Skeletal muscle tissue (tissue), 4 donors: Measurements from ENCODE around the gene VAMP5. TPM values are rescaled to one million over a fixed set of nuclear protein-coding genes. Genes with fewer than 3 reads are reported as not detected.

ENCODE experiments used
- H3K27ac ChIP-seq: one replicate; pipeline ENCODE4 v1.7.0; 2013; ENCODE audit warnings: mild to moderate bottlenecking, low read depth, low read length, inconsistent platforms
- H3K27me3 ChIP-seq, 3 donors: one replicate each; pipeline ENCODE4 v1.7.0; 2013; ENCODE audit warnings: low read length in 3 of 3; ENCODE audit not compliant: control insufficient read depth in 3 of 3, insufficient read depth in 3 of 3
- H3K36me3 ChIP-seq, 3 donors: one replicate each; pipeline ENCODE4 v1.7.0; 2013; ENCODE audit warnings: low read length in 3 of 3; ENCODE audit not compliant: control insufficient read depth in 3 of 3, insufficient read depth in 3 of 3
- H3K4me1 ChIP-seq, 3 donors: one replicate each; pipeline ENCODE4 v1.7.0; 2013; ENCODE audit warnings: low read length in 3 of 3, mild to moderate bottlenecking in 3 of 3; ENCODE audit not compliant: control insufficient read depth in 3 of 3, insufficient read depth in 3 of 3
- H3K4me3 ChIP-seq, 3 donors: one replicate each; pipeline ENCODE4 v1.7.0; 2013; ENCODE audit warnings: low read length in 3 of 3
- H3K9ac ChIP-seq, 3 donors: one replicate each; pipeline ENCODE4 v1.7.0; 2013; ENCODE audit warnings: low read length in 3 of 3, mild to moderate bottlenecking in 3 of 3, moderate library complexity in 2 of 3, low read depth in 1 of 3
- H3K9me3 ChIP-seq, 3 donors: one replicate each; pipeline ENCODE4 v1.7.0; 2013; ENCODE audit warnings: low read length in 3 of 3; ENCODE audit not compliant: control insufficient read depth in 3 of 3
- total RNA-seq: library from RNA; depleted of rRNA; stranded (reverse); fragments of >200 nt; gene quantifications from one replicate; pipeline ENCODE4 v1.2.3, GENCODE V29; 2014
- donor health status: Osteomylitis.

Gene VAMP5
- total RNA-seq, 1 donor from 2014 or later, result 17.7 TPM

GRCh38 chr2:85561280-85562212 is 22.7 kb upstream of the VAMP5 start, which contains the start of gene GGCX:
Gene GGCX (minus strand): TSS chr2:85561493. CDS start chr2:85561428, 65 bp downstream.
- peak within 1 kb of the TSS; percentile 96 to 100 (median 98) for H3K9ac ChIP-seq
- H3K4me1 ChIP-seq, result peaks cover 10 to 23% (median 16%) of the 10 kb centered on the region in 3 donors
- peak within 1 kb of the TSS; percentile 97 to 99 (median 97) for H3K4me3 ChIP-seq
- H3K36me3 ChIP-seq, result peaks cover 12 to 15% (median 13%) of the 10 kb centered on the region in 3 donors
- peak within 1 kb of the TSS; percentile 80 for H3K27ac ChIP-seq
- H3K27me3 ChIP-seq, result no peaks in the 10 kb centered on the region
- no peaks in the 10 kb centered on the region for H3K9me3 ChIP-seq

- H3K36me3 ChIP-seq, result peaks cover 0 to 1% (median under 1%) of the 10 kb centered on the region in 3 donors
- H3K9ac ChIP-seq, result no peak overlapping the region
- H3K27ac ChIP-seq, result no peak overlapping the region
- no peak overlapping the region for H3K4me3 ChIP-seq
- no peaks in the 10 kb centered on the region for H3K27me3 ChIP-seq
- peaks cover 10 to 20% (median 16%) of the 10 kb centered on the region in 3 donors for H3K4me1 ChIP-seq
- H3K9me3 ChIP-seq, result no peaks in the 10 kb centered on the region
Measured at GRCh38 chr2:85564144-85564563, 20.1 kb upstream of the VAMP5 start.

GRCh38 chr2:85566265-85566664 is 18.0 kb upstream of the VAMP5 start:
- H3K9ac ChIP-seq, result no peak overlapping the region
- no peaks in the 10 kb centered on the region for H3K9me3 ChIP-seq
- no peaks in the 10 kb centered on the region for H3K27me3 ChIP-seq
- no peaks in the 10 kb centered on the region for H3K36me3 ChIP-seq
- no peak overlapping the region for H3K4me3 ChIP-seq
- no peak overlapping the region for H3K27ac ChIP-seq
- H3K4me1 ChIP-seq, result peaks cover 0 to 5% (median 2%) of the 10 kb centered on the region in 3 donors

GRCh38 chr2:85575739-85576138 is 8.5 kb upstream of the VAMP5 start:
- H3K9me3 ChIP-seq, result no peaks in the 10 kb centered on the region
- no peak overlapping the region for H3K9ac ChIP-seq
- no peaks in the 10 kb centered on the region for H3K36me3 ChIP-seq
- no peak overlapping the region for H3K4me3 ChIP-seq
- no peak overlapping the region for H3K27ac ChIP-seq
- peaks cover 23 to 33% (median 26%) of the 10 kb centered on the region in 3 donors for H3K4me1 ChIP-seq
- H3K27me3 ChIP-seq, result no peaks in the 10 kb centered on the region

- peak overlapping the region; percentile 76 for H3K27ac ChIP-seq
- no peak overlapping the region for H3K9ac ChIP-seq
- H3K4me3 ChIP-seq, result peak overlapping the region in 1 of 3 donors; percentile 51
- H3K27me3 ChIP-seq, result no peaks in the 10 kb centered on the region
- peaks cover 23 to 33% (median 26%) of the 10 kb centered on the region in 3 donors for H3K4me1 ChIP-seq
- H3K36me3 ChIP-seq, result no peaks in the 10 kb centered on the region
- H3K9me3 ChIP-seq, result no peaks in the 10 kb centered on the region
Measured at GRCh38 chr2:85577063-85577385, 7.2 kb upstream of the VAMP5 start.

- no peaks in the 10 kb centered on the region for H3K27me3 ChIP-seq
- H3K9ac ChIP-seq, result peak within 1 kb of the TSS; percentile 48 to 74 (median 64)
- no peaks in the 10 kb centered on the region for H3K36me3 ChIP-seq
Measured at GRCh38 chr2:85577386-85578242, 6.6 kb upstream of the VAMP5 start, which contains the start of gene VAMP8. Gene VAMP8 (plus strand): TSS chr2:85577586. CDS start chr2:85577647, 61 bp downstream.

GRCh38 chr2:85578243-85579180 is 5.7 kb upstream of the VAMP5 start:
- H3K36me3 ChIP-seq, result no peaks in the 10 kb centered on the region
- H3K27ac ChIP-seq, result peak overlapping the region; percentile 76
- H3K4me3 ChIP-seq, result peak overlapping the region; percentile 48 to 63 (median 51)
- H3K9me3 ChIP-seq, result no peaks in the 10 kb centered on the region
- peaks cover 23 to 34% (median 34%) of the 10 kb centered on the region in 3 donors for H3K4me1 ChIP-seq
- peak overlapping the region; percentile 48 to 74 (median 64) for H3K9ac ChIP-seq
- H3K27me3 ChIP-seq, result no peaks in the 10 kb centered on the region

More at GRCh38 chr2:85577386-85578242, 6.6 kb upstream of the VAMP5 start, which contains the start of gene VAMP8:
- Histone ChIP-seq H3K4me3 (peak within 1 kb of the TSS; percentile 48 to 63 (median 51)), H3K9me3 (no peaks in the 10 kb centered on the region), H3K27ac (peak within 1 kb of the TSS; percentile 76), H3K4me1 (peaks cover 23 to 33% (median 30%) of the 10 kb centered on the region in 3 donors)

- peak overlapping the region; percentile 0 to 51 (median 38) for H3K4me3 ChIP-seq
- H3K36me3 ChIP-seq, result no peaks in the 10 kb centered on the region
- no peaks in the 10 kb centered on the region for H3K27me3 ChIP-seq
- peak overlapping the region; percentile 76 for H3K27ac ChIP-seq
- no peaks in the 10 kb centered on the region for H3K9me3 ChIP-seq
- H3K4me1 ChIP-seq, result peaks cover 27 to 40% (median 39%) of the 10 kb centered on the region in 3 donors
- peak overlapping the region; percentile 10 to 36 (median 14) for H3K9ac ChIP-seq
Measured at GRCh38 chr2:85579266-85579935, 4.8 kb upstream of the VAMP5 start.
